ENCODE data around the gene ABCA8. TPM values are rescaled to one million over a fixed set of nuclear protein-coding genes. Genes with fewer than 3 reads are reported as not detected.

The ABCA8 gene
- total RNA-seq, 1 donor from 2014 or later = under 0.01 TPM

DNA sequence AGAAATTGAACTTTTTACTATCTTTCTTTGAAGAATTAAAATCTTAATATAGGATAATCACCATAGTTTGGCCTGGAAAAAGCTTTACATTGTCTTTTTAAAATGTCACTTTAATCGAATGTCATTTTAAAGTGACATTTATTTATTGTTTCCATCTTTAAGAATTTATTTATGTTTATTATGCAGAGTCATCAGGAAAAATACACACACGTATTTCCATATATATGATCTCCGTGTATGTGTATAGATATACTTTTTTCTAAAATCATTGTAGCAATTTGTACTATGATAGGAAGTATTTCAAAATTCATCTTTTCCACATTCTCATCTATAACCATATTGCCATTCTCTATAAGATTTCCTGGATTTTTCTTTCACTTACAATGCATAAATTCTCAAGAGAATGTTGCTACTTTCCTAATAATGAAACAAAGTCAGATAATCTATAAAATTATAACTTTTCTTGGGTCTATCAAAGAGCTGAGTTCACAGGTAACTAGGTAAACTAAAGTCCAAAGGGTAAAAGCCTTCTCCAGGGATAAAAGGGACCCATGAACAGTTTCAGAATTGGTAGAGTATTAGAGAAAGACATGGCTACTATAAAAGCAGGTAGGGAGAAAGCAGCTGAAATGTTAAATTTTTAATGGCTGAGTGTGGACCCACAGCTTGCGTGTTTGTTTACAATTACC is 11.9 kb downstream of the ABCA8 start:
- H3K27me3 ChIP-seq (ENCODE audit: control insufficient read depth, insufficient read depth, low read length) = no peaks in the 10 kb centered on the region
- TF ChIP-seq, protein P1, sequence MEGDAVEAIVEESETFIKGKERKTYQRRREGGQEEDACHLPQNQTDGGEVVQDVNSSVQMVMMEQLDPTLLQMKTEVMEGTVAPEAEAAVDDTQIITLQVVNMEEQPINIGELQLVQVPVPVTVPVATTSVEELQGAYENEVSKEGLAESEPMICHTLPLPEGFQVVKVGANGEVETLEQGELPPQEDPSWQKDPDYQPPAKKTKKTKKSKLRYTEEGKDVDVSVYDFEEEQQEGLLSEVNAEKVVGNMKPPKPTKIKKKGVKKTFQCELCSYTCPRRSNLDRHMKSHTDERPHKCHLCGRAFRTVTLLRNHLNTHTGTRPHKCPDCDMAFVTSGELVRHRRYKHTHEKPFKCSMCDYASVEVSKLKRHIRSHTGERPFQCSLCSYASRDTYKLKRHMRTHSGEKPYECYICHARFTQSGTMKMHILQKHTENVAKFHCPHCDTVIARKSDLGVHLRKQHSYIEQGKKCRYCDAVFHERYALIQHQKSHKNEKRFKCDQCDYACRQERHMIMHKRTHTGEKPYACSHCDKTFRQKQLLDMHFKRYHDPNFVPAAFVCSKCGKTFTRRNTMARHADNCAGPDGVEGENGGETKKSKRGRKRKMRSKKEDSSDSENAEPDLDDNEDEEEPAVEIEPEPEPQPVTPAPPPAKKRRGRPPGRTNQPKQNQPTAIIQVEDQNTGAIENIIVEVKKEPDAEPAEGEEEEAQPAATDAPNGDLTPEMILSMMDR (IDR thresholded peaks at IDR 0.05; ENCODE audit: insufficient read depth, low read length, severe bottlenecking) = no peak
- H3K4me3 ChIP-seq (ENCODE audit: low read depth, low read length) = no peak overlapping the region
- DNase-seq (ENCODE audit: low read depth) (no peak), FAIRE-seq (no peak)
- H3K36me3 ChIP-seq (ENCODE audit: control insufficient read depth, insufficient read depth, low read length) = no peaks in the 10 kb centered on the region

DNA sequence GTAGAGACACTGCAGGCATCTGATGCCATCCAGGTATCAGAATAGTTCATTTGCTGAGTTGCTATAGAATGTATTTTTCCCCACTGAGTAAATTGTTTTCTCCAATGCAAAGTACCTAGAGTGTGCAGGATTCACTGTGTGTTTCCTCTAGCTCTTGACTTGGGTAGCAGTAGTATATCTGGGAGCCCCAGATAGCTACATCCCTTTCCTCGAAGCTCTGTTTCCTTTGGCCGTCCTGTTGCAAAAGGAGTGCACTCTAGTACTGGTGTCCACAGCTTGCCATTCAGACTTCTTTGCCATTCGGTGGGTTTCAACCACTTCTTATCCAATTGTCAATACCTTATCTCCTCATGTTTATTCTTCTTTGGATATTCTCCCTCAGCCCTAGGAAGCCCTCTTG is 12.8 kb downstream of the ABCA8 start:
- TF ChIP-seq, protein P1 (IDR thresholded peaks at IDR 0.05; ENCODE audit: insufficient read depth, low read length, severe bottlenecking) = no peak
- no peaks in the 10 kb centered on the region for H3K36me3 ChIP-seq (ENCODE audit: control insufficient read depth, insufficient read depth, low read length)
- no peaks in the 10 kb centered on the region for H3K27me3 ChIP-seq (ENCODE audit: control insufficient read depth, insufficient read depth, low read length)
- FAIRE-seq = no peak
- H3K4me3 ChIP-seq (ENCODE audit: low read depth, low read length) = no peak overlapping the region
- DNase-seq (ENCODE audit: low read depth) = no peak

DNA sequence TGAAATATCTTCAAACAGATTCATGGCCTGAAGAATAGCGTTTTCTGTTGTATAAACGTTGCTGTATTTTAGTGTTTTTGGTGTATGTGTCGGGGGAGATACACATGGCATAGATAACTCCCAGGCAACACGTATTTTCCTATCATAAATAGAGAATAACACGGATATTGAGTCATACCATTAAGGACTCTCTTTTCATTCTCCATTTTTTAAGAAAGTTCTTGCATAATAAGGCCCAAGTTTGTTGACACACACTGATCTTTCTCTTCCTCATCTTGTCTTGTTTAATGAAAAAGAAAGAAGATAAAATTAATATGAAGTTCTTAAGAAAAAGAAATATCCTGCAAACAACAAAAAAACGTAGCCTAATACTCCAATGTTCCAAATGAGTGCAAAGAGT is 13.4 kb downstream of the ABCA8 start:
- Histone ChIP-seq H3K36me3 (ENCODE audit: control insufficient read depth, insufficient read depth, low read length) (no peaks in the 10 kb centered on the region), H3K27me3 (ENCODE audit: control insufficient read depth, insufficient read depth, low read length) (no peaks in the 10 kb centered on the region), H3K4me3 (ENCODE audit: low read depth, low read length) (no peak overlapping the region)
- FAIRE-seq (no peak), DNase-seq (ENCODE audit: low read depth) (no peak)
- TF ChIP-seq, protein P1 (IDR thresholded peaks at IDR 0.05; ENCODE audit: insufficient read depth, low read length, severe bottlenecking) = no peak

DNA sequence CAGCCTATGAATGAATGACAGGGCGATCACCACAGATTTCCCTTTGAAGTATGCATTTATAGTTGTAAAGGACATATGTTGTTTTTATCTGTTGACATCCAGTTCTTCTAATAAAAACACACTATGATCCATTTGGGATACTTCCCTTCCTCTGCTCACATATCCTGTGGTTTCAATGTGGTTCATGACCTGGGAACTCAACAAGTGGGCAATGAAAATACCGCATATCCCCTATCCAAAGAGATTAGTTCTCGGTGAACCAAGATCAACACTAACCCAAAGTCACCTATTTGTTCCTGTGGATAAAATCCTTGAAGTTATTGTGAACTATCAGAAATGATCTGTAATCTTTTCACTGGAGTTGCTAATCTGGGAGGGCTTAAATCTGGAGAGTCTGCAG is 16.0 kb downstream of the ABCA8 start:
- no peak overlapping the region for H3K4me3 ChIP-seq (ENCODE audit: low read depth, low read length)
- TF ChIP-seq, protein P1 (IDR thresholded peaks at IDR 0.05; ENCODE audit: insufficient read depth, low read length, severe bottlenecking) = no peak
- DNase-seq (ENCODE audit: low read depth) (no peak), FAIRE-seq (no peak)
- H3K36me3 ChIP-seq (ENCODE audit: control insufficient read depth, insufficient read depth, low read length) = no peaks in the 10 kb centered on the region
- H3K27me3 ChIP-seq (ENCODE audit: control insufficient read depth, insufficient read depth, low read length) = no peaks in the 10 kb centered on the region

DNA sequence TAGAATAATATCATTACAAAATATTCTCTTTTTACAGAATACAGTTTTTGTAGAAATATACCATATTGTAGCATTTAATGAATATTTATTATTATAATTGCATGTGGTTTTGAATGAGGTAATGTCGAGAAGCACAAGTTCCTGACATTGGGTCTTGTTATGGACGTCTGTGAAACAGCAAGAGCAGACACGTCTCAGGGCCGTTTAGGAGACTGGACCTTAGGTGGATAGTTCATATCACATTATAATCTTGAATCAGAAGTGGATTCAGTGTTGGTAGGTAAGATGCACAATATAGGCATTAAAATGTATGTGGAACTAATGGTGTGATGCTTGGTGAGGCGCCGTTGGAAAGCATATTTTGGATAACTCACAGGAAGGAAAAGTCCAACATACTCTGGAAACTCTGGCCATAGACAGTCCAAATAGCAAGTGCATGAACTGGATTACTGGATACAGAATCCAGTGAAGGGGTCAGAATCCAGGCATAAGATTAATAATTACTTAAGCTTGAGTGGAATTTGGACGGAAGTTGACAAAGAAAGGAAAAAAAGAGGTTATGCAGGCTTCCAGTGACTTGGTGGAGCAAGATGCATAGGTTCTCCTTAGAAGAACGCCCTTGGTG is 17.2 kb downstream of the ABCA8 start:
- FAIRE-seq (no peak), DNase-seq (ENCODE audit: low read depth) (no peak)
- no peaks in the 10 kb centered on the region for H3K27me3 ChIP-seq (ENCODE audit: control insufficient read depth, insufficient read depth, low read length)
- H3K36me3 ChIP-seq (ENCODE audit: control insufficient read depth, insufficient read depth, low read length) = no peaks in the 10 kb centered on the region
- H3K4me3 ChIP-seq (ENCODE audit: low read depth, low read length) = no peak overlapping the region
- TF ChIP-seq, protein P1 (IDR thresholded peaks at IDR 0.05; ENCODE audit: insufficient read depth, low read length, severe bottlenecking) = no peak

All from bronchial epithelial cell (primary cell).